ENCODE results near the gene FAM3D. TPM values are rescaled to one million over a fixed set of nuclear protein-coding genes. Genes with fewer than 3 reads are reported as not detected.

The FAM3D gene
- total and polyA plus RNA-seq, 12 donors: 0.07 to 0.37 TPM; not detected in 10

- H3K27ac ChIP-seq: no peak overlapping the region
- intact Hi-C loops (cut with DNase I): loop anchor here in 7 of 10 donors (1.0 to 5.0 kb wide), 4 partner anchors 43 to 64 kb away; no protein-coding TSS in a partner anchor
- ATAC-seq (no peak), DNase-seq (no peak)
- 69 to 71% methylated on average over 5 of the region's 5 CpGs for WGBS, 2 donors
- H3K27me3 ChIP-seq: peaks cover 0 to 10% (median 7%) of the 10 kb centered on the region in 7 donors
- H3K4me1 ChIP-seq: peaks cover 5 to 51% (median 33%) of the 10 kb centered on the region in 9 donors
- H3K36me3 ChIP-seq: no peaks in the 10 kb centered on the region
- no peak overlapping the region for H3K4me3 ChIP-seq
- no peak for TF ChIP-seq CTCF (IDR thresholded peaks at IDR 0.05)
- no peaks in the 10 kb centered on the region for H3K9me3 ChIP-seq
These were observed 35.9 kb downstream of the FAM3D start for GRCh38 chr3:58630710-58631092.

- intact Hi-C loops (cut with DNase I): loop anchor here in 7 of 10 donors (1.0 to 5.0 kb wide), 4 partner anchors 43 to 64 kb away; no protein-coding TSS in a partner anchor
- DNase-seq: peak in 1 of 2 donors; percentile 78
- no peaks in the 10 kb centered on the region for H3K36me3 ChIP-seq
- no peaks in the 10 kb centered on the region for H3K9me3 ChIP-seq
- WGBS, 2 donors: 9 to 12% methylated on average over 9 of the region's 9 CpGs
- peaks cover 0 to 10% (median 3%) of the 10 kb centered on the region in 7 donors for H3K27me3 ChIP-seq
- H3K4me1 ChIP-seq: peaks cover 5 to 52% (median 33%) of the 10 kb centered on the region in 9 donors
- ATAC-seq: peak; percentile 23 to 72 (median 58)
- H3K4me3 ChIP-seq: no peak overlapping the region
- TF ChIP-seq CTCF (IDR thresholded peaks at IDR 0.05): peak; percentile 91 to 98 (median 96)
- H3K27ac ChIP-seq: peak overlapping the region in 7 of 10 donors; percentile 68 to 94 (median 83)
These were observed 36.4 kb downstream of the FAM3D start for GRCh38 chr3:58630076-58630709.

DNA sequence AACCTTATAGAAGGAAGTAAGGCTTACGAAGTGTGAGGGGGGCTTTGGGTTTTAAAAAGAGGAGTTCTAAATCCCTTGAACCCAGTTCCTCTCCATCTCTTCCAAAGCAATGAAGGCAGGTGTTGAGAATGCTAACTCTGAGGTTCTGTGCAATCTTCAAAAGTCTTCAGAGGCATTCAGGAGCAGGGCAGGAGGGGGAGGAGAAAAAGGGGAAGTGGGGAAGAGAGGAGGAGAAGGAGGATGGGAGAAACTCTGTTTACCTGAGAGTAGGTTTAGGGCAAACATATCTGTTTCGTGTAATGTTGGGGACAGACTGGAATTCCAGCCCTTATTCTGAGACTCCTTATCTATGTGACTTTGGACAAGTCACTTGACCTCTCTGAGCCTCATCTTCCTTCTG is 36.9 kb downstream of the FAM3D start:
- Histone ChIP-seq H3K27ac (peak overlapping the region in 8 of 10 donors; percentile 68 to 94 (median 84)), H3K4me1 (peaks cover 5 to 57% (median 33%) of the 10 kb centered on the region in 9 donors), H3K4me3 (no peak overlapping the region), H3K36me3 (no peaks in the 10 kb centered on the region), H3K9me3 (no peaks in the 10 kb centered on the region), H3K27me3 (peaks cover 0 to 6% (median 0%) of the 10 kb centered on the region in 7 donors)
- no peak for TF ChIP-seq CTCF (IDR thresholded peaks at IDR 0.05)
- no peak for DNase-seq
- intact Hi-C loops (cut with DNase I): loop anchor here (1.0 to 5.0 kb wide), 5 partner anchors 42 to 63 kb away; no protein-coding TSS in a partner anchor
- ATAC-seq: no peak
- WGBS, 2 donors: 88 to 90% methylated on average over 2 of the region's 2 CpGs

- peaks cover 8 to 62% (median 38%) of the 10 kb centered on the region in 9 donors for H3K4me1 ChIP-seq
- no peak for TF ChIP-seq CTCF (IDR thresholded peaks at IDR 0.05)
- peak overlapping the region; percentile 38 to 94 (median 84) for H3K27ac ChIP-seq
- no peaks in the 10 kb centered on the region for H3K36me3 ChIP-seq
- ATAC-seq (peak in 7 of 8 donors; percentile 16 to 74 (median 40)), DNase-seq (peak in 1 of 2 donors; percentile 75)
- intact Hi-C loops (cut with DNase I): loop anchor here in 7 of 10 donors (1.0 to 5.0 kb wide), 4 partner anchors 42 to 61 kb away; no protein-coding TSS in a partner anchor
- no peak overlapping the region for H3K4me3 ChIP-seq
- H3K27me3 ChIP-seq: no peaks in the 10 kb centered on the region
- H3K9me3 ChIP-seq: no peaks in the 10 kb centered on the region
- 37 to 46% methylated on average over 13 of the region's 13 CpGs for WGBS, 2 donors
These were observed 37.6 kb downstream of the FAM3D start for GRCh38 chr3:58628823-58629562.

All from heart right ventricle (tissue), 16 donors.